ENCODE measurements around the gene GLYATL3.
A peak's percentile ranks its signal among the peaks of the same experiment; 100 is the strongest.

The GLYATL3 gene

GRCh38 chr6:49543087-49543858, 43.5 kb downstream of the GLYATL3 start:
- H3K9me3 Mint-ChIP-seq = no peaks in the 10 kb centered on the region
- H3K36me3 Mint-ChIP-seq (ENCODE audit: insufficient read depth) = no peaks in the 10 kb centered on the region
- H3K27me3 Mint-ChIP-seq = no peaks in the 10 kb centered on the region
- H3K4me3 Mint-ChIP-seq = no peak overlapping the region
- DNase-seq (no peak), ATAC-seq (replicated peaks) (no peak)
- H3K4me1 Mint-ChIP-seq (ENCODE audit: low read depth in 2 of 2) = no peaks in the 10 kb centered on the region
- no peak overlapping the region for H3K27ac Mint-ChIP-seq

GRCh38 chr6:49546331-49546730, 46.6 kb downstream of the GLYATL3 start:
- no peaks in the 10 kb centered on the region for H3K9me3 Mint-ChIP-seq
- H3K36me3 Mint-ChIP-seq (ENCODE audit: insufficient read depth) = no peaks in the 10 kb centered on the region
- no peak overlapping the region for H3K27ac Mint-ChIP-seq
- H3K4me3 Mint-ChIP-seq = no peak overlapping the region
- H3K27me3 Mint-ChIP-seq = peaks cover 16 to 24% of the 10 kb centered on the region in 2 donors
- H3K4me1 Mint-ChIP-seq (ENCODE audit: low read depth in 2 of 2) = peaks cover 10 to 13% of the 10 kb centered on the region in 2 donors
- no peak for ATAC-seq (replicated peaks)
- no peak for DNase-seq

GRCh38 chr6:49548613-49549304, 49.0 kb downstream of the GLYATL3 start:
- Mint-ChIP-seq H3K4me3 (no peak overlapping the region), H3K27me3 (peaks cover 21 to 34% of the 10 kb centered on the region in 2 donors), H3K4me1 (ENCODE audit: low read depth in 2 of 2) (peaks cover 16 to 17% of the 10 kb centered on the region in 2 donors), H3K27ac (no peak overlapping the region), H3K9me3 (no peaks in the 10 kb centered on the region), H3K36me3 (ENCODE audit: insufficient read depth) (no peaks in the 10 kb centered on the region)
- ATAC-seq (replicated peaks) (no peak), DNase-seq (no peak)

GRCh38 chr6:49549691-49550491, 50.2 kb downstream of the GLYATL3 start:
- no peak for ATAC-seq (replicated peaks)
- Mint-ChIP-seq H3K36me3 (ENCODE audit: insufficient read depth) (no peaks in the 10 kb centered on the region), H3K4me1 (ENCODE audit: low read depth in 2 of 2) (peaks cover 16 to 17% of the 10 kb centered on the region in 2 donors), H3K27me3 (peaks cover 21 to 34% of the 10 kb centered on the region in 2 donors), H3K27ac (peak overlapping the region in 1 of 2 donors; percentile 32), H3K9me3 (no peaks in the 10 kb centered on the region), H3K4me3 (peak overlapping the region; percentile 71 to 74)
- DNase-seq = no peak

GRCh38 chr6:49550492-49551077, 50.9 kb downstream of the GLYATL3 start, which contains the start of gene C6orf141:
Gene C6orf141 (plus strand): TSS chr6:49550668. CDS start chr6:49550793, 125 bp downstream.
- peak within 1 kb of the TSS in 1 of 2 donors; percentile 32 for H3K27ac Mint-ChIP-seq
- no peak for ATAC-seq (replicated peaks)
- H3K4me1 Mint-ChIP-seq (ENCODE audit: low read depth in 2 of 2) = peaks cover 16 to 17% of the 10 kb centered on the region in 2 donors
- no peaks in the 10 kb centered on the region for H3K36me3 Mint-ChIP-seq (ENCODE audit: insufficient read depth)
- peak within 1 kb of the TSS; percentile 71 to 74 for H3K4me3 Mint-ChIP-seq
- DNase-seq = no peak
- H3K27me3 Mint-ChIP-seq = peaks cover 21 to 34% of the 10 kb centered on the region in 2 donors
- H3K9me3 Mint-ChIP-seq = no peaks in the 10 kb centered on the region

GRCh38 chr6:49551078-49551865, 51.5 kb downstream of the GLYATL3 start:
- H3K27me3 Mint-ChIP-seq = peaks cover 21 to 34% of the 10 kb centered on the region in 2 donors
- H3K36me3 Mint-ChIP-seq (ENCODE audit: insufficient read depth) = no peaks in the 10 kb centered on the region
- H3K27ac Mint-ChIP-seq = no peak overlapping the region
- no peaks in the 10 kb centered on the region for H3K9me3 Mint-ChIP-seq
- ATAC-seq (replicated peaks) (no peak), DNase-seq (no peak)
- H3K4me3 Mint-ChIP-seq = peak overlapping the region; percentile 71 to 74
- H3K4me1 Mint-ChIP-seq (ENCODE audit: low read depth in 2 of 2) = peaks cover 16 to 17% of the 10 kb centered on the region in 2 donors

- H3K27me3 Mint-ChIP-seq = peaks cover 21 to 34% of the 10 kb centered on the region in 2 donors
- DNase-seq (no peak), ATAC-seq (replicated peaks) (no peak)
- H3K36me3 Mint-ChIP-seq (ENCODE audit: insufficient read depth) = no peaks in the 10 kb centered on the region
- H3K4me1 Mint-ChIP-seq (ENCODE audit: low read depth in 2 of 2) = peaks cover 16 to 17% of the 10 kb centered on the region in 2 donors
- no peak overlapping the region for H3K27ac Mint-ChIP-seq
- peak overlapping the region; percentile 71 to 74 for H3K4me3 Mint-ChIP-seq
- H3K9me3 Mint-ChIP-seq = no peaks in the 10 kb centered on the region
These were observed 52.1 kb downstream of the GLYATL3 start for GRCh38 chr6:49551866-49552129.

GRCh38 chr6:49552596-49552995, 52.9 kb downstream of the GLYATL3 start:
- ATAC-seq (replicated peaks) (no peak), DNase-seq (no peak)
- Mint-ChIP-seq H3K27ac (no peak overlapping the region), H3K9me3 (no peaks in the 10 kb centered on the region), H3K4me1 (ENCODE audit: low read depth in 2 of 2) (peaks cover 16 to 17% of the 10 kb centered on the region in 2 donors), H3K4me3 (no peak overlapping the region), H3K27me3 (peaks cover 21 to 34% of the 10 kb centered on the region in 2 donors), H3K36me3 (ENCODE audit: insufficient read depth) (no peaks in the 10 kb centered on the region)

GRCh38 chr6:49553384-49553783, 53.7 kb downstream of the GLYATL3 start:
- H3K9me3 Mint-ChIP-seq = no peaks in the 10 kb centered on the region
- no peak for ATAC-seq (replicated peaks)
- H3K27ac Mint-ChIP-seq = no peak overlapping the region
- DNase-seq = no peak
- H3K4me1 Mint-ChIP-seq (ENCODE audit: low read depth in 2 of 2) = peaks cover 16 to 17% of the 10 kb centered on the region in 2 donors
- peaks cover 21 to 34% of the 10 kb centered on the region in 2 donors for H3K27me3 Mint-ChIP-seq
- no peaks in the 10 kb centered on the region for H3K36me3 Mint-ChIP-seq (ENCODE audit: insufficient read depth)
- no peak overlapping the region for H3K4me3 Mint-ChIP-seq

- Mint-ChIP-seq H3K4me3 (no peak overlapping the region), H3K27me3 (peaks cover 5 to 13% of the 10 kb centered on the region in 2 donors), H3K4me1 (ENCODE audit: low read depth in 2 of 2) (peaks cover 7 to 8% of the 10 kb centered on the region in 2 donors), H3K36me3 (ENCODE audit: insufficient read depth) (no peaks in the 10 kb centered on the region), H3K9me3 (no peaks in the 10 kb centered on the region), H3K27ac (no peak overlapping the region)
- ATAC-seq (replicated peaks) (no peak), DNase-seq (no peak)
These were observed 56.2 kb downstream of the GLYATL3 start for GRCh38 chr6:49555951-49556350.

- H3K27ac Mint-ChIP-seq = no peak overlapping the region
These were observed 56.7 kb downstream of the GLYATL3 start for GRCh38 chr6:49556429-49556837.

GRCh38 chr6:49557177-49557576, 57.5 kb downstream of the GLYATL3 start:
- ATAC-seq (replicated peaks) = no peak

More at GRCh38 chr6:49556429-49556837, 56.7 kb downstream of the GLYATL3 start:
- no peak for ATAC-seq (replicated peaks)
- Mint-ChIP-seq H3K4me1 (ENCODE audit: low read depth in 2 of 2) (peaks cover 4 to 5% of the 10 kb centered on the region in 2 donors), H3K27me3 (peaks cover 5 to 8% of the 10 kb centered on the region in 2 donors), H3K36me3 (ENCODE audit: insufficient read depth) (no peaks in the 10 kb centered on the region), H3K4me3 (no peak overlapping the region), H3K9me3 (no peaks in the 10 kb centered on the region)
- no peak for DNase-seq

More at GRCh38 chr6:49557177-49557576, 57.5 kb downstream of the GLYATL3 start:
- Mint-ChIP-seq H3K27me3 (peaks cover 0 to under 1% of the 10 kb centered on the region in 2 donors), H3K9me3 (no peaks in the 10 kb centered on the region), H3K4me1 (ENCODE audit: low read depth in 2 of 2) (no peaks in the 10 kb centered on the region), H3K4me3 (no peak overlapping the region), H3K27ac (no peak overlapping the region), H3K36me3 (ENCODE audit: insufficient read depth) (no peaks in the 10 kb centered on the region)
- no peak for DNase-seq

All from effector memory CD8-positive, alpha-beta T cell (primary cell).